Chondrocyte (in vitro differentiated cells): Measurements from ENCODE around the gene FHIT. TPM values are rescaled to one million over a fixed set of nuclear protein-coding genes. Genes with fewer than 3 reads are reported as not detected.

Experiments
- DNase-seq: peaks from one replicate; pipeline ENCODE4 v3.0.0; 2021; ENCODE audit warnings: mixed read lengths, low spot score
- H3K27ac Mint-ChIP-seq: one replicate; pipeline ENCODE4 v1.8.0; 2021; ENCODE audit warnings: mild to moderate bottlenecking, moderate library complexity, mixed read lengths; ENCODE audit not compliant: unreplicated experiment
- H3K27me3 Mint-ChIP-seq: 2 replicates; pipeline ENCODE4 v1.8.0; 2021; ENCODE audit warnings: low read depth, mixed read lengths
- H3K36me3 Mint-ChIP-seq: 2 replicates; pipeline ENCODE4 v1.8.0; 2021; ENCODE audit warnings: low read depth, mixed read lengths
- H3K4me1 Mint-ChIP-seq: 2 replicates; pipeline ENCODE4 v1.8.0; 2021; ENCODE audit warnings: low read depth, mild to moderate bottlenecking, mixed read lengths
- H3K4me3 Mint-ChIP-seq: one replicate; pipeline ENCODE4 v1.8.0; 2021; ENCODE audit warnings: mild to moderate bottlenecking, moderate library complexity, mixed read lengths; ENCODE audit not compliant: unreplicated experiment
- H3K9me3 Mint-ChIP-seq: 2 replicates; pipeline ENCODE4 v1.8.0; 2021; ENCODE audit warnings: low read depth, mixed read lengths
- CTCF ChIP-seq: fragments of 200-600 bp; sonication (generic); IDR thresholded peaks from 2 replicates; pipeline ENCODE4 v1.5.0; 2021; ENCODE audit warnings: antibody characterized with exemption, mild to moderate bottlenecking, moderate library complexity
- total RNA-seq: library from RNA; stranded (reverse); gene quantifications from 3 replicates; pipeline ENCODE4 v1.2.1, GENCODE V29; 2021

Gene FHIT
- total RNA-seq, 1 donor from 2014 or later, result 3.8 TPM

GRCh38 chr3:59759298-59760031 lies 1491.8 kb downstream of the FHIT start:
- Mint-ChIP-seq H3K9me3 (no peaks in the 10 kb centered on the region), H3K4me1 (peaks cover 4% of the 10 kb centered on the region), H3K27ac (no peak overlapping the region), H3K4me3 (no peak overlapping the region), H3K27me3 (no peaks in the 10 kb centered on the region), H3K36me3 (no peaks in the 10 kb centered on the region)
- no peak for TF ChIP-seq CTCF
- DNase-seq, result no peak

GRCh38 chr3:59758672-59759071 lies 1492.6 kb downstream of the FHIT start:
- Mint-ChIP-seq H3K36me3 (no peaks in the 10 kb centered on the region), H3K4me3 (no peak overlapping the region), H3K27me3 (no peaks in the 10 kb centered on the region), H3K9me3 (no peaks in the 10 kb centered on the region), H3K27ac (no peak overlapping the region), H3K4me1 (peaks cover 4% of the 10 kb centered on the region)
- TF ChIP-seq CTCF, result no peak
- no peak for DNase-seq

- Mint-ChIP-seq H3K27ac (no peak overlapping the region), H3K27me3 (no peaks in the 10 kb centered on the region), H3K9me3 (no peaks in the 10 kb centered on the region), H3K4me1 (peaks cover 4% of the 10 kb centered on the region), H3K36me3 (no peaks in the 10 kb centered on the region), H3K4me3 (no peak overlapping the region)
- no peak for DNase-seq
- TF ChIP-seq CTCF, result no peak
These were observed 1494.3 kb downstream of the FHIT start for GRCh38 chr3:59756934-59757333.

GRCh38 chr3:59754456-59755129 lies 1496.7 kb downstream of the FHIT start:
- no peaks in the 10 kb centered on the region for H3K36me3 Mint-ChIP-seq
- H3K4me3 Mint-ChIP-seq, result no peak overlapping the region
- no peak overlapping the region for H3K27ac Mint-ChIP-seq
- peaks cover 10% of the 10 kb centered on the region for H3K4me1 Mint-ChIP-seq
- no peaks in the 10 kb centered on the region for H3K9me3 Mint-ChIP-seq
- no peaks in the 10 kb centered on the region for H3K27me3 Mint-ChIP-seq
- no peak for TF ChIP-seq CTCF
- DNase-seq, result no peak

GRCh38 chr3:59753808-59754450 lies 1497.3 kb downstream of the FHIT start:
- Mint-ChIP-seq H3K4me3 (no peak overlapping the region), H3K9me3 (no peaks in the 10 kb centered on the region), H3K4me1 (peaks cover 9% of the 10 kb centered on the region), H3K27me3 (no peaks in the 10 kb centered on the region), H3K27ac (no peak overlapping the region), H3K36me3 (no peaks in the 10 kb centered on the region)
- no peak for DNase-seq
- no peak for TF ChIP-seq CTCF
